Nephron progenitor cell (in vitro differentiated cells): ENCODE results near the gene PLK5.
"Not testable (repeated sequence)": the region's sequence is repeated elsewhere in the genome, so short reads cannot be mapped to it uniquely, and the experiment has no call there.

ENCODE experiments used
- DNase-seq: peaks from one replicate; pipeline ENCODE4 v3.0.0; 2021
- H3K27ac Mint-ChIP-seq: 2 replicates; pipeline ENCODE4 v1.8.0; 2021; ENCODE audit warnings: mild to moderate bottlenecking, moderate library complexity, mixed read lengths
- H3K27me3 Mint-ChIP-seq: 2 replicates; pipeline ENCODE4 v1.8.0; 2021; ENCODE audit warnings: mild to moderate bottlenecking, low read depth, mixed read lengths; ENCODE audit not compliant: poor library complexity
- H3K36me3 Mint-ChIP-seq: 2 replicates; pipeline ENCODE4 v1.8.0; 2021; ENCODE audit warnings: low read depth, mixed read lengths
- H3K4me1 Mint-ChIP-seq: 2 replicates; pipeline ENCODE4 v1.8.0; 2021; ENCODE audit warnings: mixed read lengths
- H3K4me3 Mint-ChIP-seq: 2 replicates; pipeline ENCODE4 v1.8.0; 2021; ENCODE audit warnings: mild to moderate bottlenecking, moderate library complexity, mixed read lengths
- H3K9me3 Mint-ChIP-seq: 2 replicates; pipeline ENCODE4 v1.8.0; 2021; ENCODE audit warnings: mild to moderate bottlenecking, moderate library complexity, mixed read lengths
- TF ChIP-seq, protein P1 (sequence below): fragments of 200-600 bp; sonication (generic); IDR thresholded peaks from 2 replicates; pipeline ENCODE4 v1.5.0; 2021; ENCODE audit warnings: antibody characterized with exemption

PLK5 gene, protein sequence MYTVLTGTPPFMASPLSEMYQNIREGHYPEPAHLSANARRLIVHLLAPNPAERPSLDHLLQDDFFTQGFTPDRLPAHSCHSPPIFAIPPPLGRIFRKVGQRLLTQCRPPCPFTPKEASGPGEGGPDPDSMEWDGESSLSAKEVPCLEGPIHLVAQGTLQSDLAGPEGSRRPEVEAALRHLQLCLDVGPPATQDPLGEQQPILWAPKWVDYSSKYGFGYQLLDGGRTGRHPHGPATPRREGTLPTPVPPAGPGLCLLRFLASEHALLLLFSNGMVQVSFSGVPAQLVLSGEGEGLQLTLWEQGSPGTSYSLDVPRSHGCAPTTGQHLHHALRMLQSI

DNA sequence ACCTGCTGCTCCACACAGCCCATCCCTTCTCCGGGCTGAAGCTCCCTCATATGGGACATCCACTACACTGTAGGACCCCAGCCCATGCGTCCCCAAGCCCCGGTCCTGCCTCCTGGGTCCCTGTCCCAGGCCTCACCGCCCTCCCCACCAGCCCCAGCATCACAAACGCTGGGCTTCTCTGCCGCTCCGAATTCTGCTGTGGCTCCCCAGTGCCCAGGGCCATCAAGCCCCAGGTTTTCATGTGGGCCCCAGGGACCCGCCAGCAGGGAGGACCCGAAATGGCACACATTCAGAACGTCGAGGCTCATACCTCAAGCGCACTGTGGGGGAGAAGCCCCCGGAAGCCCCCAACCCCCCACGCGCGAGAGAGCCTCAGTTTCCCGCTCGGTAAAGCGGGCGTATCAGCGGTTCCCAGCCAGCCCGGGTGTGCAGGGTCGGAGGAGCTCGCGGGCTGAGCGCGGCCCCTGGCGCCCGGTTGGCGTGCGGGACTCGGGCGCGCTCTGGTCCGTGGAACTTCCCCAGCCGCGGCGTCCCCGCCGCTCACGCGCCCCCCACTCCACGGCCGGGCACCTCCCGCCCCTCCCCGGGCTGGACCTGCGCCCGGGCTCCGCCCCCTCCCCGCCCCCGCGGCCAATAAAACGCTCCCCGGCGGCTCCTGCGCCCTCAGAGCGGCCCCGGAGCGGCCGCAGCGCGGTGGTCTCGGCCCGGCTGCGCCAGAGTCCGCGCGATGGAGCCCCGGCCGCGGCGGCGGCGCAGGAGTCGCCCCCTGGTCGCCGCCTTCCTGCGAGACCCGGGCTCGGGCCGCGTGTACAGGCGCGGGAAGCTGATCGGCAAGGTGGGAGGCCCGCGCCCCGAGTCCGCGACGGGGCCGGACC is at the start of gene PLK5:
Gene PLK5, plus strand, starts transcription at position 666 of the 875 bp plus-strand sequence. CDS start 2,920 bp downstream, outside the sequence.
- Mint-ChIP-seq H3K27ac (no peak within 1 kb of the TSS), H3K27me3 (peaks cover 80% of the 10 kb centered on the region), H3K9me3 (no peaks in the 10 kb centered on the region), H3K36me3 (no peaks in the 10 kb centered on the region), H3K4me1 (peaks cover 8% of the 10 kb centered on the region), H3K4me3 (peak within 1 kb of the TSS; percentile 79)
- TF ChIP-seq, protein P1, sequence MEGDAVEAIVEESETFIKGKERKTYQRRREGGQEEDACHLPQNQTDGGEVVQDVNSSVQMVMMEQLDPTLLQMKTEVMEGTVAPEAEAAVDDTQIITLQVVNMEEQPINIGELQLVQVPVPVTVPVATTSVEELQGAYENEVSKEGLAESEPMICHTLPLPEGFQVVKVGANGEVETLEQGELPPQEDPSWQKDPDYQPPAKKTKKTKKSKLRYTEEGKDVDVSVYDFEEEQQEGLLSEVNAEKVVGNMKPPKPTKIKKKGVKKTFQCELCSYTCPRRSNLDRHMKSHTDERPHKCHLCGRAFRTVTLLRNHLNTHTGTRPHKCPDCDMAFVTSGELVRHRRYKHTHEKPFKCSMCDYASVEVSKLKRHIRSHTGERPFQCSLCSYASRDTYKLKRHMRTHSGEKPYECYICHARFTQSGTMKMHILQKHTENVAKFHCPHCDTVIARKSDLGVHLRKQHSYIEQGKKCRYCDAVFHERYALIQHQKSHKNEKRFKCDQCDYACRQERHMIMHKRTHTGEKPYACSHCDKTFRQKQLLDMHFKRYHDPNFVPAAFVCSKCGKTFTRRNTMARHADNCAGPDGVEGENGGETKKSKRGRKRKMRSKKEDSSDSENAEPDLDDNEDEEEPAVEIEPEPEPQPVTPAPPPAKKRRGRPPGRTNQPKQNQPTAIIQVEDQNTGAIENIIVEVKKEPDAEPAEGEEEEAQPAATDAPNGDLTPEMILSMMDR, result no peak
- peak; percentile 77 for DNase-seq

DNA sequence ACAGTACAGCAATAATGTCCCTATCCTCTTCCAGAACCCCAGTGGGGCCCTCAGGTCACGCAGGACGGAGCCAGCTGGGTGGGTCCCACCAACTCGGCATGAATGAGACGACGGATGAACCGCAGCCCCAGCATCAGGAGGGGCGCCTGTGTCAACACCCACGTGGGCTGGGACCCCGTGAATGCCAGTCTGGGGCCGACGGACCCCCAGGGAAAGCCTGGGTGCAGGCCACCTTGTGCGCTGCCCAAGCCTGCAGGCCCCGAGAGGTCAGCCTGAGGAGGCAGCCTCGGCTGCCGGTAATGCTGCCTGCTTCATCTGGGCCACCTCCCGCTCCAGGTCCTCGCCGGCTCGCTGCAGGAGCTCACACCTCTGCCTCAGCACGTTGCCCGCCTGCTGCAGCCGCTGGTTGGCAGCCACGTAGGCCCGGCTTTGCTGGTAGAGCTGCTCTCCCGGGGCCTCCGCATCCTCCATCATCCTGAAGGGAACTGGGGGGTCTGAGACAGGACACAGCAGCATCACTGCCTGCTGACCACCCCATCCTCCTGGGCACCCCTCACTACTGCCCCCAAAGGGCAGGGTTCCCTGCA is 49.0 kb upstream of the PLK5 start:
- H3K4me1 Mint-ChIP-seq, result peaks cover 26% of the 10 kb centered on the region
- DNase-seq, result no peak
- no peak overlapping the region for H3K4me3 Mint-ChIP-seq
- no peak overlapping the region for H3K27ac Mint-ChIP-seq
- peaks cover 44% of the 10 kb centered on the region for H3K27me3 Mint-ChIP-seq
- TF ChIP-seq, protein P1, result no peak
- H3K36me3 Mint-ChIP-seq, result peaks cover 5% of the 10 kb centered on the region
- H3K9me3 Mint-ChIP-seq, result no peaks in the 10 kb centered on the region

DNA sequence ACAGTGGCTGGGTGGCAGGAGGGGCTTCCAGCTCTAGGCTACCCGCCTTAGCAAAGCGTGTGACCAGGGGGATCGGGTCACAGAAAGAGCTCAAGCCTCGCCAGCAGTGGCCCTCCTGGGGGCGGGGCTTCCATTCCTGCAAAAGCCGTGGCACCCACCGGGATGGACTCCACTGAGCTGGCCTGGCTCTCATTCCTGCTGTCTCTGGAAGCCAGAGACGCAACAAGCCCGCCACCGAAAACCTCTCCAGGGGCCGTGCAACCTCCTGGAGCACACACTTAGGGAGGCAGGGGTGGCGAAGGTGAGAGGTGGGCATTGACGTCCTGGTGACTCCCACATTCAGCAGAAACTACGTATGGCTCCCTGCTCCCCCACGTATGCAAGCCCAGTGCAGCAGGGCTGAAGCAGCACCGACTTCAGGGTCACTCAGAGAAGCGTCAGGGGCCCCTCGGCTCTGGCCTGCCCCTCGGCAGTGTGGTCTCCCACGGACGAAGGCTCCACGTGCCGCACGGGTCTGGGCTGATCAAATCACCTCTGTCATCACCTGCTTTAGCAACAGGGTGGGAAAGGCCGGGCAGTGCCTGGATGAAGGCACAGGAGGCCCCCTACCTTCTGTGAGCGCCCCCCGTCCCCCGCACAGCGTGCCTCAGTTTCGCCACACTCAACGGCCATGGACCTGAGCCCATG is 48.0 kb upstream of the PLK5 start:
- Mint-ChIP-seq H3K36me3 (peaks cover 5% of the 10 kb centered on the region), H3K9me3 (no peaks in the 10 kb centered on the region), H3K27me3 (peaks cover 34% of the 10 kb centered on the region), H3K4me3 (no peak overlapping the region), H3K27ac (no peak overlapping the region), H3K4me1 (peaks cover 23% of the 10 kb centered on the region)
- no peak for DNase-seq
- TF ChIP-seq, protein P1, result no peak

DNA sequence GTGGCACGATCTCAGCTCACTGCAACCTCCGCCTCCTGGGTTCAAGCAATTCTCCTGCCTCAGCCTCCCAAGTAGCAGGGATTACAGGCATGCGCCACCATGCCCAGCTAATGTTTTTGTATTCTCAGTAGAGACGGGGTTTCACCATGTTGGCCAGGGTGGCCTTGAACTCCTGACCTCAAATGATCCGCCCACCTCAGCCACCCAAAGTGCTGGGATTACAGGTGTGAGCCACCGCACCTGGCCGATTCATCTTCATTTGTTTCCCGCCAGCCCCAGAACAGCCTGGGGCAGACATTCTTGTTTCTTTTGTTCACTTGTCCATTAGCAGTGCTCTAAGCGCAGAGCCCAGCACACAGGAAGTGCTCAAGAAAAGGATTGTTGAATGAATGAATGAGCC is 46.8 kb upstream of the PLK5 start:
- H3K27ac Mint-ChIP-seq, H3K36me3 Mint-ChIP-seq, DNase-seq, H3K4me3 Mint-ChIP-seq, H3K9me3 Mint-ChIP-seq: not testable (repeated sequence)
- Mint-ChIP-seq H3K27me3 (peaks cover 22% of the 10 kb centered on the region), H3K4me1 (peaks cover 19% of the 10 kb centered on the region)

DNA sequence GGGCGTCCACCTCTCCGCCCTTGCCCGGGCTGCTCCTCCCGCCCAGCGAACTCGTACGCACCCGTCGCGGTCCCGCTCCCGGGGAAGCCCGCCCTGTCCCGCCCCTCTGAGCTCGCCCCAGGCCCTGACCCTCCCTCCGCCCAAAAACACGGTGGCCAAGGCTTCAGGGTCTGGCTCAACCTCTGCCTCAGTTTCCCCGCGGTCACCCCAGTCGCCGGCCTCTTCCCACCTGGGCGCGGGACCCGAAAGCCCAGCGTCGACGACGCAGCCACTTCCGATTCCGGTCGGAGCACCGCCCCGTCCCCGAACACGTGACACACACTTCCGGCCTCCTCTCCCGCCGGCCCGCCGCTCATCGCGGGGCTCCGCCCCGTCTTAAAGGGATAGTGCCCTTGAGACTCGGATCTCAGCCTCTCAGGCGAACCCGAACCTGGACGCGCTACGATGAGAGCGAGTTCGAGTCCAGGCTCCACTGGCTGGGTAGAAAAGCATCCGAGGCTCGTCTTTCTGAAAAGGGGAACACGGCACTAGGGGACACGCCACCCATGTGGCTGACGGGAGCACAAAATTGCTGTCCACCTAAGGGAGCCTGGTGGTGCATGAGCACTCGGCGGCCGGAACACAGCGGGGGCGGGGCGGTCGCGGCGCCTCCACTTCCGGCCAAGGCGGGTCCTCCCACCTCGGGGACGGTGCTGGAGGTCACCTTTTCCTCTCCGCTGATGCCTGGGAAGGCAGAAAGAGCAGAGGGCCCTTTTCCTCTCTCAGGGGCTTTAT is 44.8 kb upstream of the PLK5 start, which contains the start of gene C19orf25:
Gene C19orf25, minus strand, starts transcription at position 282 of the 774 bp plus-strand sequence. CDS start 312 bp downstream, outside the sequence.
- Mint-ChIP-seq H3K27me3 (peaks cover 3% of the 10 kb centered on the region), H3K36me3 (peaks cover 5% of the 10 kb centered on the region), H3K9me3 (no peaks in the 10 kb centered on the region), H3K4me1 (peaks cover 19% of the 10 kb centered on the region), H3K4me3 (peak within 1 kb of the TSS; percentile 95), H3K27ac (peak within 1 kb of the TSS; percentile 90)
- DNase-seq, result peak; percentile 92
- TF ChIP-seq, protein P1, result no peak
